Dermis blood vessel endothelial cell (primary cell): ENCODE measurements around the gene ZBTB16. TPM values are rescaled to one million over a fixed set of nuclear protein-coding genes. Genes with fewer than 3 reads are reported as not detected.
A peak's percentile ranks its signal among the peaks of the same experiment; 100 is the strongest.

Source experiments
- DNase-seq: peaks from one replicate; pipeline ENCODE4 v3.0.0; 2010
- total RNA-seq: library from RNA; depleted of rRNA; stranded (reverse); fragments of >200 nt; gene quantifications from 2 replicates; pipeline ENCODE4 v1.2.3, GENCODE V29; 2014

ZBTB16 gene
- total RNA-seq, 1 donor from 2014 or later = 34.7 TPM

DNA sequence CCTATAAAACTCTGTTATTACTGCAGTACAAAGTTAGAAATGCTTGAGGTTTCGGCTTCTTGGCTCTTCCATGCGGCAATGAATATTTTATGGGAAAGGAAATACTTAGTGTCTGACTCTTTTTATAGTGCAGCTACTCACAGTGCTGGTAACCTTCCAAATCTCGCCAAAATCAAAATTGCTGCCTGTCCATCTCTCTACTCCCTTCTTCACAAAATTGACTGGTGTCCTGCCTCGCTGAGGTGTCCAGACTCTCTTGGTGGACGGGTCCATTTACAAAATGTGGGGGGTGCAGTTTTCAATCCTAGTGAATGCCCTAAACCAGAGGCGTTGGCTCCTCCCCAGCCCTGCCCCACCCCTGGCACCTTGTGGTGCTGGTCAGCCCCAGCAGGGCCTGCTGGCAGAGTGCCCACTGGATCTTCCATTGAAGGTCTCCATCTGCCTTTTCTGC is 73.5 kb downstream of the ZBTB16 start:
- DNase-seq = no peak

DNA sequence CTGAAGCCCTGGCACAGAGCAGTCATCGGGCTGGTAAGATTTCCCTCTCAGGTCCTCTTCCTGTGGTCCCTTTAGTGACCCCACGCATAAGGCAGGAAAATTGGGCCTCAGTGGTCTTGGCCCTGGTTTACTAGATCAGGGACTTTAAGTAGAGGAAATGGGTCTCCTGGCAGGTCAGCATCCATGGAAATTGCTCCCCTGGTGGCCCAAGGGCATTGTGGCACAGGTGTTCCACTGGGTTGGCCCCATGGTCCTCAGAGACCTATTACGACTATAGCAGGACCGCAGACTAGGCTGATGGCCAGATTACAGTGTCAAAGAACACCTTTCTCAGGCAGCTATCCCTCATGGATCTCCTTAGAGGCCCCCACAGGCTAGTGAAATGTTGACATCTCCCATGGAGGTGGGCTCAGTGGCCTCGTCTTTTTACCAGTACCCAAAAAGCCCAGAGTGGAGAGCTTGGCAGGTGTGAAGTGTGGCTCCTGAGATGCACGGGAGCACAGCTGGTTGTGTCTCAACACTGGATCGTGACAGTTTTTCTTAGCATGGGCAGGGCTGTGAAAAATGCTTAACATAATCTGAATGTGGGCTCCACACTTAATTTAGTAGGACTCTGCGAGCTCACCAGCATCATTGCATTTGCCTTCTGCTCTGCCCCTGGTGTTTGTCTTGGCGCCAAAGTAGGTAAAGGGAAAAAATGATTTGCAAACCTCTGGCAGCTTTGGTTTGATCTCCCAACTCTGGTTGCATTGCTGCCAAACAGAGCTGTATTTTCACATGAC is 74.2 kb downstream of the ZBTB16 start:
- DNase-seq = no peak

DNA sequence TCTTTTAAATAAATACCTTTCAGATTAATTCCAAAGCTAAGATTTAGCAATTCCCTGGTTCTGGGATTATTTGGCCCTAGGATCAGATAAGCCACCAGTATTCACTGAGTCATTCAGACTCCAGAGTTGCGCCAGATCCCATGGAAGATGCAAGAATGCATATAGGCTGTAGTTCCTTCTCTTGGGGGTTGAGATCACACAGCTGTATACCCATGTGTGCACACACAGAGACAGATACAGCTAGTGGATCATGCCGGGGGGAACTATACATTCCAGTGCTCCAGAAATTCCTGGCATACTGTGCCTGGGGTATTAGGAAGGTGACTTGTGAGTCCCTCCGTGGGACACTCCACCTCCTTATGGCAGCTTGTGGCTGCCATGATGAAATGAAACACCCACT is 75.4 kb downstream of the ZBTB16 start:
- peak; percentile 34 for DNase-seq

DNA sequence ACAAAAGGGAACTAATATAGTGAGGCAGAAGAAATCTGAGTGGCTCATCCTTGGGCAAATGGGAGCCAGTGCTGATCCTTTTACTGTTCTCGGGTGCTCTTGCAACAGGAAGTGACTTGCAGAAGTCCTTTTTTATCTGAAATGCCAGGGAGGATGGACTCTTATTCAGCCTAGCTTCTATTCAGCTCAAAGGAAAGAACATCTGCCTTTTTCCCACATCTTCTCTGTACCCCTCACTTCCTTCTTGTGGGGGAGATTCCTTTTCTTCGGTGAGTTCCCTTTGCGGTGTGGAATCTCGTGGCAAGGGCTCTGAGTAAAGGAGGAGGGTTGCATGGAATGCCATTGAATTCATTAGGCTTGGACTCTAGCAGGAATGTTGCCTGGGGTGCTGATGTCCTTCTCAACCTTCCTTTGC is 76.2 kb downstream of the ZBTB16 start:
- DNase-seq = peak; percentile 46

DNA sequence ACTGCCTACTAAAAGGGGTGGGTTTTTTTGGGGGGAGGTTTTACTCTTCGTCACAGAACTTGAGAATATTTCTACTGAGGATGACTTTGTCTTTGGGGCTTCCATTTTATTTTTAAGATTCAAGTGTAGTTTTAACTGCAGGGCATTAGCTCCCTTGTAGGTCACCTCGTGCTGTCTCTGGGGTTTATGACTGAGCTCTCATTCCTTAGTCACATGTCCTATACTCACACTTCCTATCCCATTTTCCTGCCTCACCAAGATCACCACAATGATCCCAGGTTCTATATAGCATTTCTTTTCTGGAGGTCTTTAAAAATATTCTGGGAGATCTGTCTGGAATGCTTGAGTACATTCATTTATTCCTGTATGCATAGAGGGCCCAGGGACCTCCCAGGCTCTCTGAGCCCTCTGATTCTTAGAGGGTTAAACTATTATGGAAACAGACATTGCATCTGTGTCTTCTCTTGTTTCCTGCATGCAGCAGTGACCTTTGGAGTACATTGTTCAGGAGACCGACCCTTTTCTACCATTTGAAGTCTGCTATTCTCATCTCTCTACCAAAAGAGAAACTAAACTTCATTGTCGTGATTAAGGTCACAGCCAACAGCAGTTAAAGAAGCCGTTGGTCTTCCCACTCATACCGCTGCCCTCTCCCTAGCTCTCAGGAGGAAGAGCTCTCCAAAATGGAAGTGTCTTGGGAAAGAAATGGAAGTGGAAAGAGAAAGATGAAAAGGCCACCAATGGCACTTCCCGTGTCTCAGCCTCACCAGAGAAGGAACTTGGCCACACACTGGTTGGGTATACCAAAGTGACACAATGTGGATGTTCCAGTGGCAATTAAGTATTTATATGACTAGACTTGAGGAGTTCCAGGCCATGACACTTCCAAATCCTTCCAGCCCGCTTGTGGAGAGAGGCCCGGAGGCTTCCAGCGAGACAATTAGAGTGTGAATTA is 77.5 kb downstream of the ZBTB16 start:
- DNase-seq = peak; percentile 34

DNA sequence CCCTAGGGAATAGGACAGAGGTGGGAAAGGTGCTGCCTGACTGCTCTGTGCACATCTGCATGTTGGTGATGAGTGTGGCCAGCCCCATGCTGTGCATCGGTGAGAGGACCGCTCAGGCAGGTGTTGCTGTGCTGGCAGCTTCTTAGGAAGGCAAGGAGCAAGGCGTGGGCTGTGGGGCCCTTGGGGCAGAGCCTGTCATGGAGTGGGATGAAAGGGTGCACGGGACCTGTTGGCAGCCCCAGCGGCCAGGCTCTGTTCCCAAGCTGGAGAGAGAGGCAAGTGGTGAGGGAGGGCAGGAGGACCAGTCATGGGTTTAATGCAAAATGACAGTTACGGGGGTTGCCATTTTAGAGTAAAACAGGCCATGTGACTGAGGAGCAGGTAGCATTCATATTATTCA is 78.3 kb downstream of the ZBTB16 start:
- no peak for DNase-seq

DNA sequence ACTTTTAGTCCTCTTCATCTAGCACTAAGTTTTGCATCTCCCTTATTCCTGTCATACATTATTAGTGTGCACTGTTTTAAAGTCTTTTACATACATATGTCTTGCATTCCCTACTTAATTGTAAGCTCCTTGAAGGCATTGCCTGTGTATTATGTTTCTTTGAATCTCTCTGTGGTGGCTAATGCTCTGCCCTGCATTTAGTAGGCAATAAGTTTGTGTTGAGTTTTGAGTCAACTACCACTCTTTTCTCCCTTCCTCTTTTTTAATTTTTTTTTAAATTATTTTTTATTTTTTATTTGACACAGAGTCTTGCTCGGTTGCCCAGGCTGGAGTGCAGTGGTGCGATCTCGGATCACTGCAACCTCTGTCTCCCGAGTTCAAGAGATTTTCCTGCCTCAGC is 78.9 kb downstream of the ZBTB16 start:
- no peak for DNase-seq

DNA sequence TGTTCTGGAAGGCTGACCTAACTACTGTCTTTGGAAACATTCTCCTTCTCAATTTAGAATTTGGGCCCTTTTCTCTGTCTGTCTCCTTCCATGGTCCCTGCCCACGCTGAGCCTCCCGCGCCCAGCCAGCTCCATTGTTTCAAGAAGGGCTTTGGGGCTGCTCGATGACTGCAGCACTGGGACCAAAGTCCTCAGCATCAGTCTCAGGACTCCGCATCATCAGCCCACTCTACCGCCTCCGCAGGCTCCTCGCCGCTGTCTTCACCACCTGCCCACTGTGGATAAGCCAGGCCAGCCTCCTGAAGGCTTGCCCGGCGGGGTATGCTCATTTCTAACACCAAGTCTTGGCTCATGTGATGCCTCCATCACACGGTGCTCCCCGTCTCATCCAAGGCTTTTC is 81.3 kb downstream of the ZBTB16 start:
- DNase-seq = no peak

DNA sequence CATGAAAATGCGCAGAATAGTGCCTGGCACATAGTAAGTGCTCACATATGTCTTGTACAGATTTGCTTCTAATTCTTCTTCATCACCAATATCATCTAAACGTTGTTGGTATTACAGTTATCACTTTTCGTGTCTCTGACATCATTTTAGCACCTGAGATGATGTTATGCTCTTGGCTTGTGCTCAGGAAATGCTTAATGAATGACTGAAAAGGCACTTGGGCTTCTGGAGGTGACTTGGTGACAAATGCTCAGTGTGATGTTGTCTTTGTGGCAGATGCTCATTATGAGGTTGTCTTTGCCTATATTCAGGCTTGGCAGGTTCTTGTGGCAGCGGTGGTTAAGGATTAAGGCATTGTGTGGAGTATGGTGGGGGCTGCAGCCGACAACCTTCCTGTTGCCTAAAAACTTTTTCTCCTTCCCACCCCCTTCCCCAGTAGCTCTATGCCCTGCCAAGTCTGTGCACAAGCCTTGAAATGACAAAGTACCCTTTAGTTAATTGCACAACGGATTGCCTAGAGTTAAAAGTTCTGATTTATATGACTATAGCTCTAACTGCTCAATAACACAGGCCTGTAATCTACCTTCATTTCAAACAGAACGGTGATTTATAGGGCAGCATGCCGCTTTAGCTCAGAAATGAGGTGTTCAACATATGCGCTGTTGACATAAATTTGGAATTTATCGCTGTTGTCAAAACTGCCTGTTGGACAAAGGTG is 82.5 kb downstream of the ZBTB16 start:
- DNase-seq = peak; percentile 47

DNA sequence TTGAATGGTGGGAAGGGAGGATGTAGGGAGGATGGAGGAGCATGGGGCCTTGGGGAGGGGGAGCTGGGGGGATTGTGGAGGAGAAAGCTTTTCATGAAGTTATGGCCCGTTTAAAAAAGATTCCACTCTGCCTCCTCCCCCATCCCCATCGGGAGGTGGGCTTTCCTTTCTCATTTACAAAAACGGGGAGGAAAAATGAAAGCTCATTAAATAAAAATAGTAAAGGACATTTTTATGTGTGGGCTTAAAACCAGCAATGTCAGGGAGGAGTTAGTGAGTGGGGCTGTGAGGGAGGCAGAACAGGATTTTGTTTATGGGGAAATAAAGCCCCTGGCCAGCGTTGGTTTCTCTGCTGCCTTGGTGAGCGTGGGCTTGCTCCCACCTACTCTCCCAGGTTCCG is 83.2 kb downstream of the ZBTB16 start:
- DNase-seq = no peak

DNA sequence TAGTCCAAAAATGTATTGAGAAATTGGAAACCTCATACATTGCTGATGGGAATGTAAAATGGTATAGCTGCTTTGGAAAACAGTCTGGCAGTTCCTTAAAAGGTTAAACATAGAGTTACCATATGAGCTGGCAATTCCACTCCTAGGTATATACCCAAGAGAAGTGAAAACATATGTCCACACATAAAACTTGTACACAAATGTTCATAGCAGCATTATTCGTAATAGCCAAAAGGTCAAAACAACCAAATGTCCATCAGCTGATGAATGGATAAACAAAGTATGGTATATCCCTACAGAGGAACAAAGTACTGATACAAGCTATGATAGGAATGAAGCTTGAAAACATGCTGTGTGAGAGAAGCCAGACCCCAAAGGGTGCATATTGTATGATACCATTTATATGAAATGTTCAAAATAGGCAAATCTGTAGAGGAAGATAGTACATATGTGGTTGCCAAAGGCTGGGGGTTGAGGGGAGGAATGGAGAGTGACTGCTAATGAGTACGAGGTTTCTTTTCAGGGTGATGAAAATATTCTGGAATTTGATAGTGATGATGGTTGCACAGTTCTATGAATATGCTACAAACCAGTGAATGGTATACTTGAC is 85.8 kb downstream of the ZBTB16 start:
- DNase-seq = no peak

DNA sequence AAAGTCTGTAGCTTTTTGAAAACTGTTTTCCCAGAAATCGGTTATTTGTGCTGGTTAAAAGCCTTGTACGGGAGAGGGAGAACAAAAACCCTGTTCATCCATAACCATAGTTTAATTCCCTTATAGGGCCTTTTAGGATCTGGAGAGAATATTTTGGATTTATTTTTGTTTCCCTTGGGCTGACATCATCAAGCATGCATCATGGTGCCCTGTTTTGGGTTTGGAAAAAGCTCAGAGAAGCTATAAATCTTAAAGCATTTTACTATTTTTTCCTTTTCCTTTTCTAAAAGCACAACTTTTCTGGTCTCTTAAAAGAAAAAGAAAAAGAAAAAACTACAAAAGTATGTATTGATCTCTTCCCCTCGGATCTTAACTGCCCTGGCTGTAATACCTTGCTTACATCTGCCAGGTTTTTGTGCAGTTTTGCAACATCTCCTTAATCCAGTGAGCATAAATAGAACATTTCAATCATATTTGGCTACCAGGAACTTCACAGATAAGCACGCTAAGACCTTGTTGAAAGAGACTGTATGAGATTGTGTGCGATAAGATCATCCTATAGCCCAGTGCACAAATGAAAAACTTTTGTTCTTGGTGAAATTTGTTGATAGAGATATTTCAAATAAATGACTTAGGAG is 88.0 kb downstream of the ZBTB16 start:
- DNase-seq = no peak

DNA sequence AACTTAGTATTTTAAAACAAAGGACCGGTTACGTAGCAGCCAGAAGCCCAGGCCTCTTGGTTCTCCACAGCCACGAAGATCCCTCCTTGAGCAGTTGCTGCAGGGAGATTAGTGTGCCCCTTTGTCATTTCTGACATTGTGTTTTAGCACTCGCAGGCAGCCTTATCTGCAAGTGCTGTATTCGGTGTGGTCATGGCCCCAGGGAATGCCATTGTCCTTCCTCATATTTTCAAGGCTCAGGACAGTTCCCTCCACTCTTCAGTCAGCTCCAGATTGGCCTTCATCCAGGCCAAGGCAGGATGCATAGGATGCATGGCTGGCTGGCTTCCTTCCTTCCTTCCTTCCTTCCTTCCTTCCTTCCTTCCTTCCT is 88.5 kb downstream of the ZBTB16 start:
- no peak for DNase-seq

DNA sequence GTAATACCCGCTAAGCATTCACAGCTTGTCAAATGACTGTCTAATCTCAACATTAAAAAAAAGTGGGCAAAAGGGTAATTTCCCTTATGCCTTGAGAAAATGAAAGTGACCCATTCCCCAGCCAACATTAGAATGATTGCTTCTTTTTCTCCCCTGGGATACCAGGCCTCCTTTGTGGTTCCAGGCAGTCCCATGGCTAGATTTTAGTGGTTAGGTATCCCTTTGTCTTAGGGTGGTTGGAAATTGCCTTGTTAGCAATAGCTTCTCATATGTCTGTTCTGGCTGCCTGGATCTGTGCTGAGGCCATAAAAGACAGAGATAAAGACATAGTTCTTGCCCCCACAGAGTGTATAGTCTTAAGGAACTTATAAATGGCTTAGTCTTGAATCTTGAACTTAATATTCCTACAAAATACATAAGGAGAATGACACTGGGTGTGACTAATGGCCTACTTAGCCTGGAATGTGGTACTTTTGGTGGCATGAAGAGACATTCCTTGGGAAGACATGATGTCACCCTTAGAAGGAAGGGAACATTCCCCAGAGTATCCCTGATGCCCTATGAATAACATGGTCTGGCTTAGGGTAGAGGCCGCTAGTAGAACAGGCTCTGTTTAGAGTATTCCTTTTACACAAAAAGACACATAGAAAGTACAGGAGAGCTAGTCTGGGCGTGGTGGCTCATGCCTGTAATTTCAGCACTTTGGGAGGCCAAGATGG is 90.3 kb downstream of the ZBTB16 start:
- no peak for DNase-seq

DNA sequence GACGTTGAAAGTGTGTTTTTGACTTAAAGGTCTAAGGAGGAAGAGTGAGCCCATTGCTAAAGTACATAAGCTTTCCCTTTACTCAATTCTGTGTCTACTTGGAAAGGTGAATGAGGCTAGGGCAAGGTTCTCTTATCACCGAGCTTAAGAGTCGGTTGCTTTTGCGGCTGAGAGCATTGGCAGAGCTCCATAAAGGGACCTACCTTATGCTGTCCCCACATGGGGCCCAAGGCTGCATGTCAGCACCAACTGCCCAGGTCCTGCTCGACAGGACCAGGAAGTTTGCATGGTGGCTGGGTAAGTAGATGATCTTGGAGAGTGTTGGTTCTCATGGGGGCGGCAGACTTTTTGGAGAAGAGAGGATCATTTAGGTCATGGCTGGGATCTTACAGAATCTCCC is 91.2 kb downstream of the ZBTB16 start:
- no peak for DNase-seq

DNA sequence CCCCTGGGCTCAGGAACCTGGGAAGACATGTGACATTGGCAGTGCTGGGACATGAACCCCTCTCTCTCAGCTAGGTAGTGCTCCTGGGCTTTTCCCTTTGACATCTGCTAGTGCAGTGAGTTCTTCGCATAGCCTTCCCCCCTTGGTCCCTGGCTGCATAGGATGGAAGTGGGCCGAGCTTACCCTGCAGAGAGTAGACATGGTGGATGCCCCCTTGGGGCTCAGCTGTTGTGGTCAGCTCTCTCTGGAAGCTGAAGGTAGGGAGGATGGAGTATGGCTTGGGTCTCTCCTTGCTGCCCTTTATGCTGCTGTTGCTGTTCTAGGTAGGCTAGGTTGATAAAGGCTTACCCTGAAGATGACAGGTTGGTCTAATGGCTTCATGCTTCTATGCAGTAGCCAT is 92.1 kb downstream of the ZBTB16 start:
- no peak for DNase-seq

DNA sequence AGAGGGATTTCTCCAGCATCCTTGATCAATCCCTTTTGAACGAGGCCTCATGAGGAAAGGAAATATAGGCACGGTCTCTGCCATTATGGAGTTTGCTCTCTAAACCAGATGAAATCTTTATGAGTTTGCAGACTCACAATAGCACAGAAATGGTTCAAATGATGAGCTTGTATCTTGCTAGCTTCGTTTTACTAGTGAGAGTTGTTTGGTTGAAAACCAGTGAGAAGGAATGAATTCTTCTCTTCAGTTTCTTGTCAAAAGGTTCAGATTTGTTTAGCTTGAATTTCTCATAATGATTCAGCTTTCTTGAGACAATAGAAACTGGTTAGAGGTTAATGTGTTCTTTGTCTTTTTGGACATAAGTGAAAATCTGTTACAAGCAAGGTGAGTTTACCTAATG is 92.7 kb downstream of the ZBTB16 start:
- DNase-seq = no peak

DNA sequence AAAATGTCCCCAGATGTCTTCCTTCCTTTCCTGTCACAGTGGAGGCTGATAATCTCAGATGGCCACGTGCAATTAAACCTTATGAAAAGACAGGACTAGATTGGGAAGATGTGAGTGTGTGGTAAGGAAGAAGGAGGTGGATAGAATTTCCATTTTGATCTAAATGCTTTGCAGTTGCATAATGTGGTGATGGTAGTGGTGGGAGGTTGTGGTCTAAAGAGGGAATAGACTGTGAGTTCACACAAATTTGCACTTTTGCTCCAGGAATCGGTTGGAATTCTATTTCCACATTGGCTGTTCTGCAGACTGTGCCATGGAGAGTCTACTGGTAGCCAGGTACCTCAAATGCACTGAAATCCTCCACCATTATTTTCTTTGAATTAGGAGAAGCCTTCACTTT is 93.3 kb downstream of the ZBTB16 start:
- DNase-seq = no peak

DNA sequence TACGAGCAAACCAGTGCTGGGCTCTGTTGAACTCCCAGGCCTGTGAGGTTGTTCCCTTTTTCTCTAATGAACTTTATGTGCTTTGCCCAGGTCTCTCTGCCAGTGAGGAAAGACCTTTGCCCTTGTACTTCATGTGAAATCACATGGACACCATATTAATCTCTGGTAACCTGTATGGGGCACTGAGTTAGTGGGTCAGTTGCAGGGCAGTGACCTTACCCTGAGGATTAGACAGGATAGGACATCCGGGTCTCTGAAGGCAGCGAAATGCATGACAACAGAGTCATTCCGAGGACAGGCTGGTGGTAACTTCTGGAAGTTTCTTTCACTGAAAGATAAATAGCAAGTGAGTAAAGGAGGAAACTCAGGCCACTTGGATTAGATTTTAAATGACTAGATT is 93.7 kb downstream of the ZBTB16 start:
- no peak for DNase-seq

DNA sequence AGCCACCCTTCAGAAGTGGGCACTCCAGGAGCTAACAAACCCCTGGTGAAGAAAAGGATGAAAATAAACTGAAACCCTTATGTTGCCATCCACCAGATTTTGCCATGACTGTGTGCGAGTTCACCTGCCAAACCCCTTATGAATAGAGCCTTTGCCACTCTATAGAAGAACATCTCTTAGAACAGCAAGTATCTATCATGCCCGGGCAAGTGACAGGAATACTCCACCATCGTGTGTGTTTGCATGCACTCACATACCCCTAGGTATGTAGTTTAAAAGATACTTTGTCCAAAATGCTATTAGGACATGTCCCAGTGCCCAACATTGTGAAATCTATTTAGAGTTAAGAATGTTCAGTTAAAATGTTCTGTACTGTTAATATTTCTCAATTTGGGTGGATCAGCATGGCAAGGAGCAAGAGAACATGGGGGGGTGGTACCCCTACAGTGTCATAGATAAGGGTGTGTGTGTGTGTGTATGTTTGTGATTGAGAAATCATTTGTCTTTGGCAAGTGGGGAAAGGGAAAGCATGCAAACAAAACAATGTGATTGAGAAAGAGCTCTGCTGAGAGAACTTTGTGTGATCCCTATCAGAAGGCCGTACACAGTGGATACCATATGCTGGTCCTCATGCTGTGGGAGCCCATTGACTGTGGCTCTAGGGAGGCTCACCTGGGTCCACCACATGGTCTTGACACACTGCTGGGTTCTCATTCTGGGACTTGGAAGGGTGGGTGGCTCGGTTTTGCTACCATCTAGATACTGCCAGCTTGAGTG is 94.9 kb downstream of the ZBTB16 start:
- DNase-seq = no peak

DNA sequence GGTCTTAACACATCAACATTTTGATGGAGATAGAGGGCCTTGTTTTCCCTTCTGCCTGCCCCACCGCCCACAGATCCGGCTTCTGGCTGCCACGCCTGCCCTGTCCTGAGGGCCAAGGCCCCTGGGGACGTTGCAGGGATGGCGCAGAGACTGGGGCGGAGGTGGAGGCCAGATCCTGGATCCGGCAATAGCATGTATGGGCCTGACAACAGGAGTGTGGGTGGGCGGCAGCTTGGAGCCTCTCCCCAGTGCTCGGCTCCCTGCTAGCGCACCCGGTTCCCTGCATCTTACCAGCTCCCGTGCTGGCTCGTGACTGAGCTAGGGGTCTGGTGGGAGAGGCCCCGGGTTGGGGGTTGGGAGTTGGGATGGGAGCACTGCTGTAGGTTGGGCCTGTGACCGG is 95.6 kb downstream of the ZBTB16 start:
- no peak for DNase-seq
